ENCODE measurements around the gene MAP3K2.

DNA sequence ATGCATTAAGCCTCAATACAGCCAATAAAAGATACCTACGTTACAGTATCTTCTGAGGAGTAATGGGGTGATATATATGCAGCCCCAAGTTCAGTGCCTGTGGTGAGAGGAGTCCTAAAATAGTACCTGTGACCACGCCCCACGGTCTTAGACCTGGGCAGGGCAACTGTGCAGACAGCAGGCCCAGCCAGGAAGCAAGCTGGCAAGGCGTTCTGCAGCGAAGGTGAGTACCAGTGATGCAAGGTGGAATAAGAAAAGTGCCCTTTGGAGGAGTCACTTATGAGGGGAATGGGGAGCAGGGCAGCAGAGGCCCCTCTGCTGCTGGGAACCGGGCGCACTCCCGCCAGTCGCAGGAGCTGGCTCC lies 12.7 kb upstream of the MAP3K2 start:
- TF ChIP-seq, protein P1, sequence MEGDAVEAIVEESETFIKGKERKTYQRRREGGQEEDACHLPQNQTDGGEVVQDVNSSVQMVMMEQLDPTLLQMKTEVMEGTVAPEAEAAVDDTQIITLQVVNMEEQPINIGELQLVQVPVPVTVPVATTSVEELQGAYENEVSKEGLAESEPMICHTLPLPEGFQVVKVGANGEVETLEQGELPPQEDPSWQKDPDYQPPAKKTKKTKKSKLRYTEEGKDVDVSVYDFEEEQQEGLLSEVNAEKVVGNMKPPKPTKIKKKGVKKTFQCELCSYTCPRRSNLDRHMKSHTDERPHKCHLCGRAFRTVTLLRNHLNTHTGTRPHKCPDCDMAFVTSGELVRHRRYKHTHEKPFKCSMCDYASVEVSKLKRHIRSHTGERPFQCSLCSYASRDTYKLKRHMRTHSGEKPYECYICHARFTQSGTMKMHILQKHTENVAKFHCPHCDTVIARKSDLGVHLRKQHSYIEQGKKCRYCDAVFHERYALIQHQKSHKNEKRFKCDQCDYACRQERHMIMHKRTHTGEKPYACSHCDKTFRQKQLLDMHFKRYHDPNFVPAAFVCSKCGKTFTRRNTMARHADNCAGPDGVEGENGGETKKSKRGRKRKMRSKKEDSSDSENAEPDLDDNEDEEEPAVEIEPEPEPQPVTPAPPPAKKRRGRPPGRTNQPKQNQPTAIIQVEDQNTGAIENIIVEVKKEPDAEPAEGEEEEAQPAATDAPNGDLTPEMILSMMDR (conservative IDR thresholded peaks at IDR 0.05; ENCODE audit: low read depth, low read length), result no peak
- TF ChIP-seq MAFK (IDR thresholded peaks at IDR 0.05; ENCODE audit: low read depth, low read length) (no peak), POLR2A (IDR thresholded peaks at IDR 0.05; ENCODE audit: low read depth, low read length) (no peak), BHLHE40 (IDR thresholded peaks at IDR 0.05; ENCODE audit: low read depth, low read length) (no peak), MAZ (IDR thresholded peaks at IDR 0.05; ENCODE audit: borderline replicate concordance, low read depth, low read length) (no peak), RFX5 (IDR thresholded peaks at IDR 0.05; ENCODE audit: low read depth, low read length) (no peak), NFE2L2 (IDR thresholded peaks at IDR 0.05; ENCODE audit: low read depth, low read length) (no peak), FOS (IDR thresholded peaks at IDR 0.05; ENCODE audit: low read depth, low read length) (no peak)
- TF ChIP-seq, protein P2, sequence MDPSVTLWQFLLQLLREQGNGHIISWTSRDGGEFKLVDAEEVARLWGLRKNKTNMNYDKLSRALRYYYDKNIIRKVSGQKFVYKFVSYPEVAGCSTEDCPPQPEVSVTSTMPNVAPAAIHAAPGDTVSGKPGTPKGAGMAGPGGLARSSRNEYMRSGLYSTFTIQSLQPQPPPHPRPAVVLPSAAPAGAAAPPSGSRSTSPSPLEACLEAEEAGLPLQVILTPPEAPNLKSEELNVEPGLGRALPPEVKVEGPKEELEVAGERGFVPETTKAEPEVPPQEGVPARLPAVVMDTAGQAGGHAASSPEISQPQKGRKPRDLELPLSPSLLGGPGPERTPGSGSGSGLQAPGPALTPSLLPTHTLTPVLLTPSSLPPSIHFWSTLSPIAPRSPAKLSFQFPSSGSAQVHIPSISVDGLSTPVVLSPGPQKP (IDR thresholded peaks at IDR 0.05; ENCODE audit: borderline replicate concordance, low read depth, low read length), result no peak
